GM19372 (cell line): ENCODE measurements around the gene TGFB3.

Experiments used
- ATAC-seq: cut with Tn5 transposase; IDR thresholded peaks from one replicate; pipeline ENCODE4 v1.9.1; 2021; ENCODE audit warnings: mild to moderate bottlenecking, low read depth, moderate library complexity; ENCODE audit not compliant: unreplicated experiment

Gene TGFB3

DNA sequence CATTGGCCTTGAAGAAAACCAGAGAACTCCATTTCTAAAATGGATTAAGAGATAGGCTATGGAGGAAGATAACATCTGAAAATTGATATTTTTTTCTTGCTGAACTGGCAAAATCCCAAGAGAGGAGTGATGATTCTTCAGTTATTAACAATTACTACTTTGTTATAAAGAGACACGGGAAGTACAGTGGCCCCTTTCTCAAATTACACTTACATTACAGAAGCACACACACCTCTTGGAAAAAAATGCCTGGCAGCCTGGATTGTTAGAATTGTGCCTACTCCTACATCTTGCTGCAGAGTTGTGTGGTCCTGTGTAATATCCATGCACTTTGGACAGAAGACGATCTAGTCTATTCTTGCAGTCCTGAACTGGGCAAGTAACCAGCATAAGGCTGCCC lies 71.7 kb downstream of the TGFB3 start:
- ATAC-seq, result no peak

DNA sequence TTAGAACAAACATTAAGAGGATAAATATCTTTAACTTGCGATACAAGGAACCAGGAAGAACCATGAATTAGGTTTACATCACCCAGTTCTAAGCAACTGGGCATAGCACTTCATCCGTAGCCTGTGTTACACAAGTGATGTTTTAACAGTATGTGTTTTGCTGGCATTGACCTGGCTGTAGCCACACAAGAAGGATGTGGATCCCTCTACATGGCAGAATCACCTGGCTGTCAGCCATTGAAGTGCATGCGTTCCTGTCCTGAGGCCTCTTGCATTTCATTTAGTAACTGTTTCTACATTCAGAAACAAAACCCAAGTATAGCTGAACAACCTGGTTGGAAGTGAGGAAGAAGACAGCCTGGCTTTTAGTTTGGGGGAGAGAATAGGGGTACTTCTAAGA lies 72.2 kb downstream of the TGFB3 start:
- no peak for ATAC-seq
